Activated CD8-positive, alpha-beta T cell treated with anti-CD3 and anti-CD28 coated beads, Interleukin-2, amount 10 ng/mL, durations not matched to agents 7 days and 5 days (primary cell): ENCODE data around the gene MACROD2. TPM values are rescaled to one million over a fixed set of nuclear protein-coding genes. Genes with fewer than 3 reads are reported as not detected.

Experiments
- ATAC-seq: fragments of 150-1000 bp; cut with Tn5 transposase; one replicate; pipeline ENCODE4 v1.10.0; 2021; ENCODE audit warnings: moderate library complexity
- CTCF ChIA-PET: fragments of 350-600 bp; sonication (Branson Sonifier 250); formaldehyde crosslinking; loops from one replicate; lab custom pipeline; 2021; ENCODE audit warnings: antibody characterized with exemption; lab: Charles Lee
- POLR2A ChIA-PET: fragments of 350-600 bp; sonication (Branson Sonifier 250); formaldehyde crosslinking; loops from one replicate; lab custom pipeline; 2021; ENCODE audit warnings: antibody characterized with exemption; lab: Charles Lee
- DNase-seq: peaks from one replicate; pipeline ENCODE4 v3.0.0-alpha.2; 2020
- H3K27ac Mint-ChIP-seq: one replicate; pipeline ENCODE4 v1.8.0; 2021; ENCODE audit warnings: mild to moderate bottlenecking, mixed read lengths
- H3K27me3 Mint-ChIP-seq: one replicate; pipeline ENCODE4 v1.8.0; 2021; ENCODE audit warnings: low read depth, mixed read lengths
- H3K36me3 Mint-ChIP-seq: one replicate; pipeline ENCODE4 v1.8.0; 2021; ENCODE audit warnings: low read depth, mixed read lengths
- H3K4me1 Mint-ChIP-seq: one replicate; pipeline ENCODE4 v1.8.0; 2021; ENCODE audit warnings: low read depth, mixed read lengths
- H3K4me3 Mint-ChIP-seq: one replicate; pipeline ENCODE4 v1.8.0; 2021; ENCODE audit warnings: mild to moderate bottlenecking, mixed read lengths
- H3K9me3 Mint-ChIP-seq: one replicate; pipeline ENCODE4 v1.8.0; 2022; ENCODE audit warnings: mixed read lengths; ENCODE audit not compliant: insufficient read depth
- total RNA-seq, 2 experiments: library from RNA; stranded (reverse); gene quantifications; one replicate each; pipeline ENCODE4 v1.2.3, GENCODE V29; 2021

Gene MACROD2
- total RNA-seq, 2 experiments from 2014 or later, result 0.08 TPM; not detected in 1

DNA sequence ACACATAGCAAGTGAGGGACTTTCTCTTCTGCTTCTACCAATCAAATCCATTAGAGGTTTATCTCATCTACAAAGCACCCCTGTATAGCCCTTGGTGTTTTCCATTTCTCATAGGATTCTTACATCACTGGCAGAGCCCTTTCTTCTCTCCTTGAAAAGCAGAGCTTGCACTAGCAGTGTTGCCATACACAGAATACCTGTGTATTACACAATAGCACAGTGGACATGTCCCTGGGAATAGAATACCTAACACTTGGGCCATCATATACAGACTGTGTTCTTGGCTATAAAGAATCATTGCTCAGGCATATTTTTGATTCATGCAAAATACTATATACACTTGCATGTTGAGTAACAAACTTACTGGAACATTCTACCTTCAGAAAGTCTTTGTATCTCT lies 1996.0 kb downstream of the MACROD2 start:
- no peaks in the 10 kb centered on the region for H3K4me1 Mint-ChIP-seq
- no peak overlapping the region for H3K4me3 Mint-ChIP-seq
- ATAC-seq (no peak), DNase-seq (no peak)
- H3K27ac Mint-ChIP-seq, result no peak overlapping the region
- H3K9me3 Mint-ChIP-seq, result peaks cover 4% of the 10 kb centered on the region
- H3K36me3 Mint-ChIP-seq, result no peaks in the 10 kb centered on the region
- ChIA-PET POLR2A (no interaction called here), CTCF (no interaction called here)
- H3K27me3 Mint-ChIP-seq, result no peaks in the 10 kb centered on the region

DNA sequence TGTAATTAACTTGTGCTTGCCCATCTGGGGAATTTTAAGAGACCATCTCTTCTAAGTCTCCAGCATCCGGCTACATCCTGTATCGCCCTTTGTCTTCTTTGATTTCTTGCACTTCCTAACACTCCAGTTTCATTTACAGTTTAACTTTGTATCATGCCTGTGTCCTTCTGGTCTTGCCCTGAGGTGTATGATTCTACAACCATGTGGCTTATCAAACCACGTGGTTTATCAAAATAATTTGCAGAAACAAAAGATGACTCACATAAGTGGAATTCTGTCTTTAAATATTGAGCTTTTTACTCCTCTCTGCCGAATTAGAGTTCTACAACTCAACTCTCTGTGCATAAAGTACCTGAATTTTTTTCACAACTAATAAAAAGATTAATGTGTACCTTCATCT lies 1997.2 kb downstream of the MACROD2 start:
- Mint-ChIP-seq H3K4me3 (no peak overlapping the region), H3K4me1 (no peaks in the 10 kb centered on the region), H3K27me3 (no peaks in the 10 kb centered on the region), H3K9me3 (peaks cover 6% of the 10 kb centered on the region), H3K36me3 (no peaks in the 10 kb centered on the region), H3K27ac (no peak overlapping the region)
- no peak for ATAC-seq
- CTCF ChIA-PET, result no interaction called here
- DNase-seq, result no peak
- POLR2A ChIA-PET, result no interaction called here

DNA sequence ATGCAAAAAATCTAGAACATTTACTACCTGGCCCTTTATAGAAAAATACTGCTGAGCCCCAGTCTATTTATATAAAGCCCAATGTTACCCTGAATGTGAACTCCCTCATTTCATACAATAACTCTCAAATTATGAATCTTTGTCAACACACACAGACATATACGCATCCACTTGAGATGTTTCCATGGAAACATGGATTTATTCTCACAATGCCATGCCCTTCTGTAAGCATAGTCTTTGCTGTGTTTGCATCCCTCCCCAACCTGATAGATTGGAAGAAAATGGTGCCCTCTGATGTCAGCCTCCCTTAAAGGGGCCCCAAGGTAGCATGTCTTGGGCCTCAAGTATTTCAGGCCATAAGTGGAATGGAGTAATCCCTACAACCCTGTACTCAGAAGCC lies 2004.8 kb downstream of the MACROD2 start:
- ChIA-PET CTCF (no interaction called here), POLR2A (no interaction called here)
- H3K9me3 Mint-ChIP-seq, result peaks cover 20% of the 10 kb centered on the region
- no peak overlapping the region for H3K27ac Mint-ChIP-seq
- DNase-seq, result no peak
- ATAC-seq, result no peak
- H3K4me3 Mint-ChIP-seq, result no peak overlapping the region
- no peaks in the 10 kb centered on the region for H3K27me3 Mint-ChIP-seq
- no peaks in the 10 kb centered on the region for H3K4me1 Mint-ChIP-seq
- no peaks in the 10 kb centered on the region for H3K36me3 Mint-ChIP-seq

DNA sequence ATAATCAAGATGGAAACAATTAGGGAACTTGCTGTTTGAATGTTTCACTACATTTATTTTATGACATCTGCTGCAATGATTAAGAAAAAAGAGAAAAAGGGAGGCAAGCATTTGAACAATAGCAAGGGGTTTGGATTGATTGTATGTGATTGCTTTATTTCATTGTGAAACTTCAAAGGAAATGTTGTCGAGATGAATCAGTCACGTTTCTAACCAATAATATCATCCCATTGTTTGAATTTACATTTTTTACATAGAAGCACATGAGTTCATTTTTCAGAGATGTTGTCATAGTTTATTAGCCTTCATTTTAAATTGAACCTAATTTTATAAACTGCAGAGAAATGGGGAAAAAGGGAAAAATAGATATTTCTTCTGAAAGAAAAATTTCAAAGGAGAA lies 2006.0 kb downstream of the MACROD2 start:
- no peak for ATAC-seq
- no peak overlapping the region for H3K27ac Mint-ChIP-seq
- POLR2A ChIA-PET, result no interaction called here
- H3K36me3 Mint-ChIP-seq, result no peaks in the 10 kb centered on the region
- H3K9me3 Mint-ChIP-seq, result peaks cover 17% of the 10 kb centered on the region
- H3K27me3 Mint-ChIP-seq, result no peaks in the 10 kb centered on the region
- no peaks in the 10 kb centered on the region for H3K4me1 Mint-ChIP-seq
- CTCF ChIA-PET, result no interaction called here
- DNase-seq, result no peak
- no peak overlapping the region for H3K4me3 Mint-ChIP-seq

DNA sequence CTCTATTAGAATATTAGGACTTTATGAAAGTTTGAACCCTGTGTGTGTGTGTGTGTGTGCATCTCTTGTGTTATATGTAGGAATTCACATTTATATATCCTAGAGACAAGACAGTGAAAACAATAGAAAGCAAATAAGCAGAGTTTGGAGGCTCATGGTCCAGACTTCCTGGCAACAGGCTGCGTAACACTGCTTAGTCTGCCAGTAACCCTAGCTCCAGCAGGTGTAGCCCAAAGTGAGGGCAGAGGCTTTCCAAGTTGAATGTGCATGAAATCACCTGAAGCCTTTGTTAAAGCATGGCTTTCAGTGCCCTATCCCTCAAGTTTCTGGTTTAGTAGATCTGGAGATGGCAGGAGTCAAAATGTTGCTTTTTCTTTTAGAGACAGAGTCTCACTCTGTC lies 2008.0 kb downstream of the MACROD2 start:
- DNase-seq (no peak), ATAC-seq (no peak)
- Mint-ChIP-seq H3K4me1 (no peaks in the 10 kb centered on the region), H3K27me3 (no peaks in the 10 kb centered on the region), H3K4me3 (no peak overlapping the region), H3K36me3 (no peaks in the 10 kb centered on the region), H3K9me3 (peaks cover 7% of the 10 kb centered on the region), H3K27ac (no peak overlapping the region)
- POLR2A ChIA-PET, result no interaction called here
- CTCF ChIA-PET, result no interaction called here

DNA sequence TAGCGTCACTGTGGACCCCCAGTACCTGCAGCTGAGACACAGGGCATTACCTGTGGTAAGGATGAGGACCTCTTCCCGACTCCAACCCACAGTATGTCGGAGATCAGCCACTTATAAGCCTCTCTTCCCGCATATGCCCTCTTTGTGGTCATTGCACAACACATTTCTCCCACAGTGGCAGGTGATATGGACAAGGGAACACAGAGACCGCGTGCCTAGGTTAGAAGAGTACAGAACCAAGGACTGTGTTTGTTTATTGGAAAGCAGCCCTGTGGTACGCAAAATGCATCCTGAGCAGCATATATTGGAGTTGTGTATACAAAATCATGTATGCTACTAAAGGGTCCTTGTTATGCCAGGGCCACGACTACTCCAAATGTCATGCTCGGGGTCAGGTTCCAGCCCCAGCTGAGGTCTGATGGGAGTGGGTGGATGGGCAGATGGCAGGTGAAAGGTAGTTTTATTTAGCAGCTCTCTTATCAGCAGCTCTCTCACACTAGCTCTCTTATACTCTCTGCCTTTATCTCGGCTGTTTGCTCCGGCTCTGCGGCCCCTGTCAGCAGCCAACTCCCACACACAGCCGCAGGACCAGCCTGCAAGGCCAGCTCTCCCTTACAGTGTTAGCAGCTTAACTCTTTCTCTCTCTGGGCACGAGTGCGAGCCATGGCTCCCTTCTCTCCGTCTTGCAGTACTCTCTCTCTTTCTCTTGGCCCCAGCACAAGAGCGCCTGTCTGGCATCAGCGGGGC lies 2009.0 kb downstream of the MACROD2 start:
- ChIA-PET POLR2A (no interaction called here), CTCF (no interaction called here)
- Mint-ChIP-seq H3K9me3 (peaks cover 3% of the 10 kb centered on the region), H3K36me3 (no peaks in the 10 kb centered on the region), H3K27me3 (no peaks in the 10 kb centered on the region), H3K4me1 (no peaks in the 10 kb centered on the region), H3K4me3 (no peak overlapping the region), H3K27ac (no peak overlapping the region)
- ATAC-seq (no peak), DNase-seq (no peak)

DNA sequence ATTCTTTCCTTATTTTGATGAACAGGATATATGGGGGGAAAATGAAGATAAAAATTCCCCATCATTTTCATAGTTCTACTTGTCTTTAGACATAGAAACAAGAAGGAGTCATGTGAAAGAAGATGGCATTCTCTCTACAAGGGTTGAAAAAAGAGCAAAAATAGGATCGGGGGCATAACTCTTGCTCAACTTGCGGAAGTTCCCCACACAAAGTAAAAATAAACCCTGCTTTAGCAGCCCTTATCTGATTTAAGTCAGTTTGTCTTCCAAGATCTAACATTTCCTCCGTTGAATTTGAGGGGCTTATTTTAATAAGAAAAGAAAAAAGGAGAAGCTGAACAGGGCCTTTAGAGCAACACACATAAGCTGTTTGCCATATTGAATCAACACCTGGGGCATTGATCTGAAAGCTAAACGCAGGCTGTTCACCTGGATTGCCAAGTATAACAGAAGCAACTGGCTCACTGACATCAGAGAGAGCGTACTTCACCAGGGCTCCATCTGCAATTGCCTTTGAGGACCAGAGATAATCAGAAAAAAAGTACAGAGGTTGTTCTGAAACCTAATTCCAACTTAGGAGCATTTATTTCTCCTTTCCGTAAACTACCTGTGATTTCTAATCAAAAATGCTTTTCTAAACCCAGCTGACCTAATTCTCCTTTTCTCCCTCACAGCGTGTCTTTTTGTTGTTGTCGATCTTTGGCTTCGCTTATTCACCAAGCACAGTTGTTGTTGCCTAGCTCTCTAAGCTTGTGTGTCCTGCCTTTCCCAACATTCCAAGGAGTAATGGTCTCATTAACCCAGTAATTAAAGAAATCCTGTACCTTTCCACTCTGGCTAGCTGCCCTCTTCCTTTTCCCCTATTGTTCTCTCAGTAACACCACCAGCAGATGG lies 2010.0 kb downstream of the MACROD2 start:
- no peak for ATAC-seq
- Mint-ChIP-seq H3K9me3 (peaks cover 3% of the 10 kb centered on the region), H3K4me1 (no peaks in the 10 kb centered on the region), H3K27me3 (no peaks in the 10 kb centered on the region), H3K27ac (no peak overlapping the region), H3K4me3 (no peak overlapping the region), H3K36me3 (no peaks in the 10 kb centered on the region)
- CTCF ChIA-PET, result no interaction called here
- POLR2A ChIA-PET, result no interaction called here
- DNase-seq, result no peak

DNA sequence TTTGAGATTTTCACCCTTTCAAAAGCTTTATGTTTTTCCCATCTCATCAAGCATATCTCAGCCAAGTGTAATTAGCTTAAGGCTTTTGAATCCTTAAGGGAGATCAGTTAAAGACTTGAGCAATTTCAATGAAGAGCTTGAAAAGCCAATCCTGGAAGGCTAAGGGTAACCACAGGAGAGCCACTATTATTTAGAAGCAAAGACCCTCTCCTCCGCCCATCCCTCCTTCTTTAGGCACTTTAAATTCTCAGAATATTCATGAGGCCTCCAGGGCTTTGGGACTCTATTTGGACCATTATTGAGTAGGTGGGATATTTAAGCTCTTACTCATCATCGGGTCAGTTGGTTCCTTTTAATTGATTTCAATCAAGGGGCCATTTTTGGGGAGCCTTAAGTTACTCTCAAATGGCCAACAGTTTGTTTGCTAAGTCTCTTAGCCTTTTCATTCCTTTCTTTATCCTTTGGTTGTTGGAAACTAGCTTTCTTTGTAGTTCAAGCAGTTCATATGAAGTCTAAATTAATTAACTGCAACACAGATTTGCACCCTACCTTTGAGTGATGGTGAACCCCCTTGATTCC lies 2010.7 kb downstream of the MACROD2 start:
- H3K9me3 Mint-ChIP-seq, result peaks cover 3% of the 10 kb centered on the region

DNA sequence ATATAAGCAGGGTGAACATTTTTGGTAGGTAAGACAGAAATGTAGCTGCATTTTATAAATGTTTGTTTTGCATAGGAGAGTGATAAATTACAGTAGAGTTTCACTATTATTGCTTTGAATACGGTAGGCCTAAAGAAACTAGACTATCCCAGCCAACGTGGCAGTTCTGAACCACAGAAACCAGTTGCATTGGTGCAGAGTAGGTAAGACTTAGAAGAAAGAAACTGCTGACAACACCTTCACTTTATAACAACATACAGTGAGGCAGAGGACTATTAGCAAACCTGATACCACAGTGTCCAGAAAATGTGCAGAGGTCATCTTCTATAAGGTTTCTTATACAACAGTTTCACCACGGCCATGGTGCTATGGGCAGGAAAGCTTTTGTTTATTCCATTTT lies 2011.8 kb downstream of the MACROD2 start:
- no peak for ATAC-seq
- no peaks in the 10 kb centered on the region for H3K36me3 Mint-ChIP-seq
- H3K27ac Mint-ChIP-seq, result no peak overlapping the region
- POLR2A ChIA-PET, result no interaction called here
- no peak for DNase-seq
- no peaks in the 10 kb centered on the region for H3K4me1 Mint-ChIP-seq
- H3K9me3 Mint-ChIP-seq, result peaks cover 3% of the 10 kb centered on the region
- H3K4me3 Mint-ChIP-seq, result no peak overlapping the region
- CTCF ChIA-PET, result no interaction called here
- H3K27me3 Mint-ChIP-seq, result no peaks in the 10 kb centered on the region

More for the DNA sequence above, 2010.7 kb downstream of the MACROD2 start:
- Mint-ChIP-seq H3K27ac (no peak overlapping the region), H3K36me3 (no peaks in the 10 kb centered on the region), H3K4me1 (no peaks in the 10 kb centered on the region), H3K27me3 (no peaks in the 10 kb centered on the region), H3K4me3 (no peak overlapping the region)
- ChIA-PET POLR2A (no interaction called here), CTCF (no interaction called here)
- ATAC-seq (no peak), DNase-seq (no peak)

DNA sequence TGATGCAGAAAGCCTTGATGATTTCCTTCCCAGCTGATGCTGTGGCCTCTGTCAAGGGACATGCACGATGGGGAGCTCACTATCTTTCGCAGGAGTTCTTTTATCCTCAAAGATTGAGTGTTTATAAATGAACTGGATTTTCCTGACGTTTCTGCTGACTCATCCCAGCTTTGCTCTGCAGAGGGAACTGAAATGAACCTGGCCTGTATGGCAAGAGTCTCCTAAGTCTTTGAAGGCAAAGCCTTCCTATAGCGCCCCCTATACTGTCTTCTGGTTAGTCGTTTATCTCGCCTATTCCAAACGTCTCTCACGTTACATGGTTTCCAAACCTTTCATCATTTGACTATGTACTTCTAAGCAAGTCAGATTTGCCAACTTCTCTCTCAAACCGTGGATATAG lies 2012.6 kb downstream of the MACROD2 start:
- Mint-ChIP-seq H3K9me3 (peaks cover 3% of the 10 kb centered on the region), H3K4me3 (no peak overlapping the region)
- DNase-seq, result no peak

DNA sequence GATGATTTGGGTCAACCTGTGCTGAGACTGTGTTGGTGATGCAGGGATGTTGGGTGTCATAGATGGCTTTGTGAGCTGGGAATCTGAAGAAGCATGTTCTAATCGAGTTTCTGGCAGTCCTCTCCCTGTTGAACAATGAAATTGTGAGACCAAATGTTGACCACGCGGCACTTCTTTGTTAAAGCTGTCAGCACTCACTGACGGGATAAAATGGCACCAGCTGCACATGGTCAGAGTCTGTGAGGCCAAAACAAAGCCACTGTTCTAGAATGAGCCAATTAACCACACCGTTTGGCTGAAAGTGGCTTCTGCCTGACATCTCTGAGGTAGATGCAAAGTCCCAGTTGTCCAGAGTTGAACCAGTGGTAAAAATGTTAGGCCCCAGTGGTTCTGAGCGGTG lies 2015.7 kb downstream of the MACROD2 start:
- Mint-ChIP-seq H3K27ac (no peak overlapping the region), H3K27me3 (no peaks in the 10 kb centered on the region), H3K36me3 (no peaks in the 10 kb centered on the region), H3K9me3 (no peaks in the 10 kb centered on the region), H3K4me3 (no peak overlapping the region), H3K4me1 (no peaks in the 10 kb centered on the region)
- POLR2A ChIA-PET, result no interaction called here
- DNase-seq (no peak), ATAC-seq (no peak)
- CTCF ChIA-PET, result no interaction called here

More for the DNA sequence above, 2012.6 kb downstream of the MACROD2 start:
- ChIA-PET CTCF (no interaction called here), POLR2A (no interaction called here)
- Mint-ChIP-seq H3K27me3 (no peaks in the 10 kb centered on the region), H3K27ac (no peak overlapping the region), H3K4me1 (no peaks in the 10 kb centered on the region), H3K36me3 (no peaks in the 10 kb centered on the region)
- ATAC-seq, result no peak

DNA sequence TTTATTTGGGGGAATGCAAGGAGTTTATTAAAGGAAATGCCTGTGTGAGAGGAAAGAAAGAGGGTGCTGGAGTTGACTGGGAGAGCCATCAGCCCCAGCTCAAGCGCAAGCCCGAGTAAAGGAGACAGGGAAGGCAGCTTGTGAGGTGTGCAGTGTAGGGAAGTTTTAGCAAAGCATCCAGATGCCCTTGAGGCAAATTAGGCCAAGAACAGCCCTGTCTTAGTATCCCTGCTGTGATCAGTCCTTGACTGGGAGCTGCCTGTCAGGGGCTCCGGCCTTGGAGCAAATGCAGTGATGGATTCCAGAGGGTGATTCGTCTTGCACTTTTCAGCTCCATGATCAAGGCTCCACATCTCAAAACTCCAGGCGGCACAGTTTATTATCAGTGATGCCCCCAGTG lies 2016.2 kb downstream of the MACROD2 start:
- no peak for ATAC-seq
- no peak overlapping the region for H3K27ac Mint-ChIP-seq
- ChIA-PET CTCF (no interaction called here), POLR2A (no interaction called here)
- no peaks in the 10 kb centered on the region for H3K4me1 Mint-ChIP-seq
- no peak for DNase-seq
- no peaks in the 10 kb centered on the region for H3K27me3 Mint-ChIP-seq
- no peaks in the 10 kb centered on the region for H3K9me3 Mint-ChIP-seq
- no peak overlapping the region for H3K4me3 Mint-ChIP-seq
- no peaks in the 10 kb centered on the region for H3K36me3 Mint-ChIP-seq
